Neural crest cell (in vitro differentiated cells): ENCODE results near the gene DONSON. TPM values are rescaled to one million over a fixed set of nuclear protein-coding genes. Genes with fewer than 3 reads are reported as not detected.
"Not testable (repeated sequence)": the region's sequence is repeated elsewhere in the genome, so short reads cannot be mapped to it uniquely, and the experiment has no call there.

Experiments used
- DNase-seq: peaks from one replicate; pipeline ENCODE4 v3.0.0; 2021; ENCODE audit warnings: low read depth, mixed read lengths, low spot score
- H3K27ac Mint-ChIP-seq: one replicate; pipeline ENCODE4 v1.8.0; 2021; ENCODE audit warnings: mild to moderate bottlenecking, mixed read lengths; ENCODE audit not compliant: unreplicated experiment
- H3K27me3 Mint-ChIP-seq: 2 replicates; pipeline ENCODE4 v1.8.0; 2021; ENCODE audit warnings: low read depth, mild to moderate bottlenecking, mixed read lengths
- H3K36me3 Mint-ChIP-seq: 2 replicates; pipeline ENCODE4 v1.8.0; 2021; ENCODE audit warnings: low read depth, mild to moderate bottlenecking, mixed read lengths
- H3K4me1 Mint-ChIP-seq: 2 replicates; pipeline ENCODE4 v1.8.0; 2021; ENCODE audit warnings: mixed read lengths
- H3K4me3 Mint-ChIP-seq: one replicate; pipeline ENCODE4 v1.8.0; 2021; ENCODE audit warnings: mild to moderate bottlenecking, mixed read lengths
- H3K9me3 Mint-ChIP-seq: 2 replicates; pipeline ENCODE4 v1.8.0; 2021; ENCODE audit warnings: mixed read lengths
- long read RNA-seq: library from polyadenylated mRNA; unstranded; transcript quantifications from one replicate; pipeline ENCODE4 v2.0.0, GENCODE V29; 2020
- total RNA-seq: library from RNA; stranded (reverse); gene quantifications from 2 replicates; pipeline ENCODE4 v1.2.1, GENCODE V29; 2021
- TF ChIP-seq, protein P1 (sequence below): fragments of 200-600 bp; sonication (generic); conservative IDR thresholded peaks from 2 replicates; pipeline ENCODE4 v1.5.0; 2021; ENCODE audit warnings: antibody characterized with exemption, mild to moderate bottlenecking

DONSON gene, protein sequence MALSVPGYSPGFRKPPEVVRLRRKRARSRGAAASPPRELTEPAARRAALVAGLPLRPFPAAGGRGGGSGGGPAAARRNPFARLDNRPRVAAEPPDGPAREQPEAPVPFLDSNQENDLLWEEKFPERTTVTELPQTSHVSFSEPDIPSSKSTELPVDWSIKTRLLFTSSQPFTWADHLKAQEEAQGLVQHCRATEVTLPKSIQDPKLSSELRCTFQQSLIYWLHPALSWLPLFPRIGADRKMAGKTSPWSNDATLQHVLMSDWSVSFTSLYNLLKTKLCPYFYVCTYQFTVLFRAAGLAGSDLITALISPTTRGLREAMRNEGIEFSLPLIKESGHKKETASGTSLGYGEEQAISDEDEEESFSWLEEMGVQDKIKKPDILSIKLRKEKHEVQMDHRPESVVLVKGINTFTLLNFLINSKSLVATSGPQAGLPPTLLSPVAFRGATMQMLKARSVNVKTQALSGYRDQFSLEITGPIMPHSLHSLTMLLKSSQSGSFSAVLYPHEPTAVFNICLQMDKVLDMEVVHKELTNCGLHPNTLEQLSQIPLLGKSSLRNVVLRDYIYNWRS
- total RNA-seq: 30.9 and 32.3 TPM in 2 replicates
- long read RNA-seq, partial matches to known transcripts: 4 of 5 reads
- long read RNA-seq, other reads (novel, unspliced or antisense): 1 of 5 reads

DNA sequence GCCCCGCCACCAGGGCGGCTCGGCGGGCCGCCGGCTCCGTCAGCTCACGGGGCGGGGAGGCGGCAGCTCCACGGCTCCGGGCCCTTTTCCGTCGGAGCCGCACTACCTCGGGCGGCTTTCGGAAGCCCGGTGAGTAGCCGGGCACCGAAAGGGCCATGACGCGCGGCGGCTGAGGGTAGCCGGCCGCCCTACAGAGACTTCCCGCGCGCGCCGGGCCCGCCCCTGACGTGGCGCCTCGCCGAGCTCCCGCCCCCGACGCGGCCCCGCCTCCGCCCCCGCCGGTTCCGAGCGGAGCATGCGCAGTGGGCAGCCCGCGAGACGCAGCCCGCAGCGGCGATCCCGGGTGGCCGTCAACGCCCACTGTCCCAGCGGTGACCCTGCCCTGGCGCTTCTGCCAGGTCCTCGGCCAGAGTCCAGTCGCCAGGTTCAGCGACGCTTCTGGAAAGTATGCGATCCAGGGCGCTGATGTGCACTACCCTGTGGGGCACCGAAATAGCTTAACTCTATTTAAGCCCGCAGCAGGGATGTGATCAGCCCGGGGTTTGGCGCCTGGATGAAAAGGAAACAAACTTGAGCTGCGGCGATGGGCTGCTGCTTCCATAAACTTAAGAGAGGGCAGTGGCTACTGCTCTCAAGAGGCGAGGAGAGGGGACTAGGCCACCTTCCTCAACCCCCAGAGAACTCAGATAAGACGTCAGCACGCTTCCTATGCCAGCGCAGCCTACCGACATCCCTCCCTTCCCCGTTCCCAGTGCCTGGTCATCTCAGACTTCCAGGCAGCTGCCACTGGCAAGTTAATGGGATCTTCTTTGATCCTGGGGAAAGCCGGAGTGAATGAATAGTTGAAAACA, at the start of gene DONSON:
Gene DONSON, minus strand, starts transcription at position 200 of the 851 bp plus-strand sequence. Its CDS starts 43 bp downstream, at position 157.
- no peaks in the 10 kb centered on the region for H3K9me3 Mint-ChIP-seq
- H3K4me3 Mint-ChIP-seq: peak within 1 kb of the TSS; percentile 95
- no peaks in the 10 kb centered on the region for H3K27me3 Mint-ChIP-seq
- peaks cover 8% of the 10 kb centered on the region for H3K36me3 Mint-ChIP-seq
- TF ChIP-seq, protein P1, sequence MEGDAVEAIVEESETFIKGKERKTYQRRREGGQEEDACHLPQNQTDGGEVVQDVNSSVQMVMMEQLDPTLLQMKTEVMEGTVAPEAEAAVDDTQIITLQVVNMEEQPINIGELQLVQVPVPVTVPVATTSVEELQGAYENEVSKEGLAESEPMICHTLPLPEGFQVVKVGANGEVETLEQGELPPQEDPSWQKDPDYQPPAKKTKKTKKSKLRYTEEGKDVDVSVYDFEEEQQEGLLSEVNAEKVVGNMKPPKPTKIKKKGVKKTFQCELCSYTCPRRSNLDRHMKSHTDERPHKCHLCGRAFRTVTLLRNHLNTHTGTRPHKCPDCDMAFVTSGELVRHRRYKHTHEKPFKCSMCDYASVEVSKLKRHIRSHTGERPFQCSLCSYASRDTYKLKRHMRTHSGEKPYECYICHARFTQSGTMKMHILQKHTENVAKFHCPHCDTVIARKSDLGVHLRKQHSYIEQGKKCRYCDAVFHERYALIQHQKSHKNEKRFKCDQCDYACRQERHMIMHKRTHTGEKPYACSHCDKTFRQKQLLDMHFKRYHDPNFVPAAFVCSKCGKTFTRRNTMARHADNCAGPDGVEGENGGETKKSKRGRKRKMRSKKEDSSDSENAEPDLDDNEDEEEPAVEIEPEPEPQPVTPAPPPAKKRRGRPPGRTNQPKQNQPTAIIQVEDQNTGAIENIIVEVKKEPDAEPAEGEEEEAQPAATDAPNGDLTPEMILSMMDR: peak; percentile 5
- peaks cover 26% of the 10 kb centered on the region for H3K4me1 Mint-ChIP-seq
- peak within 1 kb of the TSS; percentile 96 for H3K27ac Mint-ChIP-seq
- DNase-seq: peak; percentile 91

DNA sequence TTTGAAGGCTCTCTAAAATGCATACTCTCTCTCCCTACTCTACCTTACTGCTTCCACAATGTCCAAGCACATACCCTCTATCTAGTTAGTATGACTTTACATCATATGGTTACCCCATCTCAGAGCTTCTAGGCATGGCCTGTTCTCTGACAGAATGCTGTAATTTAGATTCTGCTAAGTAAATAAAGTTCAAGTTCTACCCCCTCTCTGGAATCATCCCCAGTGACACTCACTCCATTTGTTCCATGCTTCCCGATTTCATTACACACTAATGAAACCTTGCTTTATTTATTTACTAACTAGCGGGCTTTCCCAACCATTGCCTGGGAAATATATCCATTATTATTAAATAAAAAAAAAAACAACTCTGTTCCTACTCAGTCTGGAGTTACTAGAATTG, 45.8 kb upstream of the DONSON start:
- Mint-ChIP-seq H3K27me3 (no peaks in the 10 kb centered on the region), H3K36me3 (peaks cover 22% of the 10 kb centered on the region), H3K4me1 (peaks cover 5% of the 10 kb centered on the region), H3K4me3 (no peak overlapping the region), H3K27ac (no peak overlapping the region), H3K9me3 (peaks cover 6% of the 10 kb centered on the region)
- no peak for DNase-seq
- TF ChIP-seq, protein P1: no peak

DNA sequence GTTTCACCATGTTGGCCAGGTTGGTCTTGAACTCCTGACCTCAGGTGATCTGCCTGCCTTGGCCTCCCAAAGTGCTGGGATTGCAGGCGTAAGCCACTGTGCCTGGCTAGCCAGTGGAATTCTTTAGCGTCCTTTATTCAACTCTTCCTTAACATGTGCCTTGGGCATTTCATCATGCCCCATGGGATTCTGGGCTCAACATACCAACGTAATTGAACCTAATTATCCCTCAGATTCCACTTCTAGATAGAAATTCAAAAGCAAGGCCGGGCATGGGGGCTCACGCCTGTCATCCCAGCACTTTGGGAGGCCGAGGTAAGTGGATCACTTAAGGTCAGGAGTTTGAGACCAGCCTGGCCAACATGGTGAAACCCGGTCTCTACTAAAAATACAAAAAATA, 37.7 kb upstream of the DONSON start:
- H3K4me1 Mint-ChIP-seq, DNase-seq: not testable (repeated sequence)

DNA sequence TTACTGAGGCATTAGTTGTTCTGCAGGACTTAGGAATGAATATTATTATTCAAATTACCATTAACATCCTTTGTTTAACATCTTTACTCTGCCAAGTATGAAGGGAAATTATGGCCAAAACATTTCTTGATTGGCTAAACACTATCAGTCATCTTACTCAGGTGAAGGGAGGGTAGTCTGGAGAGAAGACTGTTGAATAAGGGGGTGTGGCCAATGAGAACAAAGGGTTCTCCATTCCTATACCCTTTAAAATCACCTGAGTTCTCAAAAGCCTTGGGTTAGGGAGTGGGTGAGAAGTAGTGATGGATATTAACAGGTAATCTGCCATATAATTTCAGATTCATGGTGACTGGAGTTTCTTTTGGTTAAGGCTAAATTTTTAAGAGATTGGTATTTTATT, 33.8 kb upstream of the DONSON start:
- H3K27ac Mint-ChIP-seq: no peak overlapping the region
- no peaks in the 10 kb centered on the region for H3K9me3 Mint-ChIP-seq
- H3K4me1 Mint-ChIP-seq: peaks cover 9% of the 10 kb centered on the region
- peaks cover 24% of the 10 kb centered on the region for H3K36me3 Mint-ChIP-seq
- no peak for DNase-seq
- no peak overlapping the region for H3K4me3 Mint-ChIP-seq
- TF ChIP-seq, protein P1: no peak
- no peaks in the 10 kb centered on the region for H3K27me3 Mint-ChIP-seq

More for the DNA sequence above, 37.7 kb upstream of the DONSON start:
- not testable (repeated sequence) for H3K9me3 Mint-ChIP-seq, H3K27ac Mint-ChIP-seq, H3K27me3 Mint-ChIP-seq, H3K4me3 Mint-ChIP-seq
- peaks cover 21% of the 10 kb centered on the region for H3K36me3 Mint-ChIP-seq

DNA sequence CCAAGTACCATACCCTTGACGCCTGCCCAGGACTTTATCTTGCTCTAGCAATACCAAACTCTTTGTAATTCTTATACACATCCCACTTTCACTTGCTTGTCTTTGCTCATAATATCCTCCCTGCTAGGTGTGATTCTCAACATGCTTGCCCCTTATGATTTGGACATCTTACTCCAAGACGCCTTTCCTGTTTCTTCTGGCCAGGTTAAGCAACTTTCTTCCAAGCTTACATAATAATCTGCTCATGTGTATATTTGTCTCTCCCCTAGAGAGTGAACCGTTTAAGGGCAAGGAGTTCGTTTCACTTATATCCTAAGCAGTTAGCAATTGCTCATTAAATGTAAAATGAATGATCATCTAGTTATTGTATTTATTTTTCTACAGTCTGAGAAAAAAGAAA, 31.2 kb upstream of the DONSON start:
- TF ChIP-seq, protein P1: no peak
- Mint-ChIP-seq H3K27me3 (no peaks in the 10 kb centered on the region), H3K27ac (no peak overlapping the region), H3K4me3 (no peak overlapping the region), H3K9me3 (no peaks in the 10 kb centered on the region), H3K4me1 (peaks cover 9% of the 10 kb centered on the region), H3K36me3 (peaks cover 22% of the 10 kb centered on the region)
- DNase-seq: no peak
